ENCODE measurements around the gene MTUS2. TPM values are rescaled to one million over a fixed set of nuclear protein-coding genes. Genes with fewer than 3 reads are reported as not detected.

Gene MTUS2
- total and polyA plus RNA-seq, 10 of the 15 experiments (the other 5 are each of a cell fraction or from before 2014, with no cell fraction given), result under 0.01 to 0.05 (median 0.02) TPM; not detected in 6

DNA sequence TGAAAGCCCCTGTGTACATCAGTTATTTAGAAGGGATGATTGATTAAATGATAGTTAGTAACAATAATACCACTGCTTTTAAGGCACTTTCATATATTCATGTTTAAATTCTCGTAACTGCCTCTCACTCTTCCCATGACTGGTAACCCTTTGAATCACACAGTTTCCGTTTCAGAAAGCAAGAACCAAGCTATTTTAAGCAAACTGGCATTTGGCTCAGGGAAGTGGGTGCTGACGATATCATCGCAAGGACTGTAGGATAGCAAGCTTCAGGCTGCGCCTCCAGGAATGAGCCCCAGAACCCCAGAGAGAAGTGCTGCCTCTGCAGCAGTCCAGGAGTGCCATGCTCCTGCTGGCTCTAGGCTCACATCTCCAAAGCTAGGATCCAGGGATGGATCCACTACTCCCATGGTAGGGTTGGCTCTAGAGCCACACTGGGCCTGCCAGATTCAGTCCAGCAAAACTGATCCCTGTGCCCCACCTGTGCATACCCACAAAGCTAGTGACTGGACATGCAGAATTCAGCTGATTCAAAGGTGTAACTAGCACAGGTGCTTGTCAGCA, 461.9 kb downstream of the MTUS2 start (continued):
- TF ChIP-seq STAT3 (IDR thresholded peaks at IDR 0.05; ENCODE audit: low read depth, low read length), result no peak

DNA sequence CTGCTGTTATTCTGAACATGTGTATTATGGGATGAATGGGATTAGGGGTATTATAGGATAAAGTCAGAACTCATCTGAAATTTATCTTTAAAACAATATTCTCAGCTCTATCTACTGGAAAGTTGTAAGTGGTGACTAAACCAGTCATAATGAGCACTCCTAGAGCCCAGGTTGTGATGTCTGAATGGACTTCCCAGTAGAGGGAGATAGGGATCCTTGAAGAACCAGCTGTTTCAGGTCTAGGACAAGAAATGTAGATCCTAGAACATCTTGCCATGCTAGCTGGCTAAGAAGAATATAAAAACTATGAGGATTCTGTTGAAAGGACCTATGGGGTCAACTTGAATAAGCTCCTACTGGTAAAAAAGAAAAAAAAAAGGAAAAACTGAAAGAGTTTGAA, 464.6 kb downstream of the MTUS2 start:
- Histone ChIP-seq H2AFZ (ENCODE audit: control insufficient read depth, low read depth, low read length) (no peak overlapping the region), H4K20me1 (ENCODE audit: control insufficient read depth, insufficient read depth) (no peaks in the 10 kb centered on the region), H3K36me3 (ENCODE audit: control insufficient read depth in 2 of 2, insufficient read depth in 2 of 2, low read length in 1 of 2) (no peaks in the 10 kb centered on the region), H3K4me1 (ENCODE audit: control insufficient read depth, insufficient read depth, low read length) (no peaks in the 10 kb centered on the region), H3K27ac (ENCODE audit: control insufficient read depth, insufficient read depth) (no peak overlapping the region), H3K9me3 (replicated peaks; ENCODE audit: control insufficient read depth, insufficient read depth, low read length) (no peaks in the 10 kb centered on the region), H3K79me2 (ENCODE audit: control insufficient read depth, insufficient read depth, low read length) (no peaks in the 10 kb centered on the region), H3K27me3 (replicated peaks in 1 of 2; ENCODE audit: control insufficient read depth in 2 of 2, insufficient read depth in 2 of 2, low read length in 1 of 2) (no peaks in the 10 kb centered on the region), H3K4me3 (no peak overlapping the region), H3K9ac (ENCODE audit: control insufficient read depth, insufficient read depth, low read length) (no peak overlapping the region), H3K4me2 (ENCODE audit: control insufficient read depth, insufficient read depth) (no peak overlapping the region)
- DNase-seq (ENCODE audit: low read depth, low spot score) (no peak), ATAC-seq (no peak), FAIRE-seq (no peak)
- BruUV-seq (replicated peaks), result no TSS peak
- intact Hi-C loops (cut with micrococcal nuclease; ENCODE audit: unreplicated experiment) (no loop called here), in situ Hi-C loops (cut with MboI) (no loop called here)
- RAD21 ChIA-PET (ENCODE audit: unreplicated experiment), result no interaction called here
- CTCF ChIA-PET, result interaction anchor here (1.2 kb wide), 1 partner anchor 423 kb away, joined by 3 read pairs; no protein-coding TSS in a partner anchor
- TF ChIP-seq ATF7 (IDR thresholded peaks at IDR 0.05; ENCODE audit: low read depth) (no peak), HSF1 (IDR thresholded peaks at IDR 0.05; ENCODE audit: low read depth, low read length) (no peak), KLF5 (IDR thresholded peaks at IDR 0.05; ENCODE audit: partially characterized antibody) (no peak), POU2F2 (IDR thresholded peaks at IDR 0.05; ENCODE audit: borderline replicate concordance, low read depth, low read length) (no peak), CEBPB (IDR thresholded peaks at IDR 0.05; ENCODE audit: borderline replicate concordance in 1 of 2, low read depth in 2 of 2, low read length in 2 of 2) (no peak), ETV6 (conservative IDR thresholded peaks at IDR 0.05 in 1 of 2, IDR thresholded peaks at IDR 0.05 in 1 of 2; ENCODE audit: borderline replicate concordance in 1 of 2, low read depth in 1 of 2) (no peak), FOXK2 (IDR thresholded peaks at IDR 0.05) (no peak), SUPT20H (IDR thresholded peaks at IDR 0.05; ENCODE audit: borderline replicate concordance, control insufficient read depth, low read depth, low read length) (no peak), ZSCAN29 (IDR thresholded peaks at IDR 0.05) (no peak), ZZZ3 (IDR thresholded peaks at IDR 0.05; ENCODE audit: control insufficient read depth, insufficient read length, low read depth) (no peak), CBX3 (IDR thresholded peaks at IDR 0.05; ENCODE audit: borderline replicate concordance, low read depth) (no peak)
- TF ChIP-seq, protein P1, sequence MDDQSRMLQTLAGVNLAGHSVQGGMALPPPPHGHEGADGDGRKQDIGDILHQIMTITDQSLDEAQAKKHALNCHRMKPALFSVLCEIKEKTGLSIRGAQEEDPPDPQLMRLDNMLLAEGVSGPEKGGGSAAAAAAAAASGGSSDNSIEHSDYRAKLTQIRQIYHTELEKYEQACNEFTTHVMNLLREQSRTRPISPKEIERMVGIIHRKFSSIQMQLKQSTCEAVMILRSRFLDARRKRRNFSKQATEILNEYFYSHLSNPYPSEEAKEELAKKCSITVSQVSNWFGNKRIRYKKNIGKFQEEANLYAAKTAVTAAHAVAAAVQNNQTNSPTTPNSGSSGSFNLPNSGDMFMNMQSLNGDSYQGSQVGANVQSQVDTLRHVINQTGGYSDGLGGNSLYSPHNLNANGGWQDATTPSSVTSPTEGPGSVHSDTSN (IDR thresholded peaks at IDR 0.05; ENCODE audit: insufficient replicate concordance, low read depth, low read length), result no peak
- SMC1A ChIA-PET (ENCODE audit: uncharacterized antibody, unreplicated experiment), result no interaction called here
- POLR2A ChIA-PET, result no interaction called here
